22Rv1 (cell line): Measurements from ENCODE around the gene UNC93A.

Source experiments
- CTCF ChIP-seq: fragments of 450-650 bp; IDR thresholded peaks from 2 replicates; pipeline ENCODE4 v1.5.1; 2017; ENCODE audit warnings: mild to moderate bottlenecking
- ZFX ChIP-seq: fragments of 450-650 bp; IDR thresholded peaks from 2 replicates; pipeline ENCODE4 v1.6.1; 2017; ENCODE audit warnings: antibody characterized with exemption, borderline replicate concordance

DNA sequence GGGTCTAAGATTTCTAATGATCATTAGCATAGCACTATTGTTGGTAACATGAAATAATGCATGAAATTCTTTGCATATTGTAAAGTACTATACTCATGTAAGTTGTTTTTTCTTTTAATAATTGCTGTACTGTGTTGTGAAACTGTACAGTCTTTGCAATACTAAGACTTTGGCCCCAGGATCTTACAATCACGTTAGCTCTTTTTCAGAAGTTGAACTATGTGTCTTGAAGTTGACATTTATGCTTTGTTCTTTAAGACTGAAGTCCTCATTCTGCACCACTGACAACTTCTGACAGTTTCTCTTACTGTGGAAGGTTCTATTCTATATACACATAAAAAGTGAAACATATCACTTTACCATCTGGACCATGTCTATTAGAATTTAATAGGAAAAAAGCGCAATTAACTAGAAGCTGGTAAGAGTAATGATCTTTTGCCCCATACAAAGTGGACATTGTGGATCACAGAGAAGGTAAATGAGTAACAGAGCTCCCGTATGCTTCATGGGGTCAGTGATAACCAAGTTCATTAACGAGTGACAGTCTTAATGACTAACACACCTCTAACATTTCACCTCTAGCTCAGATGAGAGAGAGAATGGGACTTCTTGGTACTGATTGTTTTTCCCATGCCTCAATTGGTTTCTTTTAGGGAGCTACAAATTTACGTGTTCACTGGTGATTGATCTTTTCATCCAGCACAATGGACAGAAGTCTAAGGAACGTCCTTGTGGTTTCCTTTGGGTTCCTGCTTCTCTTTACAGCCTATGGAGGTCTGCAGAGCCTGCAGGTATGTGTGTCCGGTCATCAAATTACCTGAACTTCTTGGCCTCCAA lies at the start of gene UNC93A:
- TF ChIP-seq CTCF (no peak), ZFX (no peak)
